ENCODE measurements around the gene PDE4D.
A peak's percentile ranks its signal among the peaks of the same experiment; 100 is the strongest.

The PDE4D gene

GRCh38 chr5:59140133-59140532, 753.4 kb downstream of the PDE4D start:
- H3K4me3 ChIP-seq (ENCODE audit: low read depth, low read length): no peak overlapping the region
- TF ChIP-seq CTCF (conservative IDR thresholded peaks at IDR 0.05; ENCODE audit: low read depth, low read length): no peak
- DNase-seq (ENCODE audit: low read depth): no peak

GRCh38 chr5:59139695-59140094, 753.8 kb downstream of the PDE4D start:
- DNase-seq (ENCODE audit: low read depth): no peak
- no peak for TF ChIP-seq CTCF (conservative IDR thresholded peaks at IDR 0.05; ENCODE audit: low read depth, low read length)
- no peak overlapping the region for H3K4me3 ChIP-seq (ENCODE audit: low read depth, low read length)

GRCh38 chr5:59138509-59138908, 755.0 kb downstream of the PDE4D start:
- H3K4me3 ChIP-seq (ENCODE audit: low read depth, low read length): no peak overlapping the region
- DNase-seq (ENCODE audit: low read depth): no peak
- no peak for TF ChIP-seq CTCF (conservative IDR thresholded peaks at IDR 0.05; ENCODE audit: low read depth, low read length)

GRCh38 chr5:59137846-59138245, 755.7 kb downstream of the PDE4D start:
- H3K4me3 ChIP-seq (ENCODE audit: low read depth, low read length): no peak overlapping the region
- no peak for TF ChIP-seq CTCF (conservative IDR thresholded peaks at IDR 0.05; ENCODE audit: low read depth, low read length)
- DNase-seq (ENCODE audit: low read depth): no peak

- TF ChIP-seq CTCF (conservative IDR thresholded peaks at IDR 0.05; ENCODE audit: low read depth, low read length): no peak
- no peak for DNase-seq (ENCODE audit: low read depth)
- no peak overlapping the region for H3K4me3 ChIP-seq (ENCODE audit: low read depth, low read length)
Observed at GRCh38 chr5:59136549-59136948, 757.0 kb downstream of the PDE4D start.

- no peak for TF ChIP-seq CTCF (conservative IDR thresholded peaks at IDR 0.05; ENCODE audit: low read depth, low read length)
- DNase-seq (ENCODE audit: low read depth): no peak
Observed at GRCh38 chr5:59134471-59135163, 758.9 kb downstream of the PDE4D start.

GRCh38 chr5:59133764-59134261, 759.7 kb downstream of the PDE4D start:
- peak; percentile 91 for DNase-seq (ENCODE audit: low read depth)
- no peak for TF ChIP-seq CTCF (conservative IDR thresholded peaks at IDR 0.05; ENCODE audit: low read depth, low read length)
- no peak overlapping the region for H3K4me3 ChIP-seq (ENCODE audit: low read depth, low read length)

More at GRCh38 chr5:59134471-59135163, 758.9 kb downstream of the PDE4D start:
- no peak overlapping the region for H3K4me3 ChIP-seq (ENCODE audit: low read depth, low read length)
